ENCODE results near the gene USP34.
"Not testable (repeated sequence)": the region's sequence is repeated elsewhere in the genome, so short reads cannot be mapped to it uniquely, and the experiment has no call there.

USP34 gene

DNA sequence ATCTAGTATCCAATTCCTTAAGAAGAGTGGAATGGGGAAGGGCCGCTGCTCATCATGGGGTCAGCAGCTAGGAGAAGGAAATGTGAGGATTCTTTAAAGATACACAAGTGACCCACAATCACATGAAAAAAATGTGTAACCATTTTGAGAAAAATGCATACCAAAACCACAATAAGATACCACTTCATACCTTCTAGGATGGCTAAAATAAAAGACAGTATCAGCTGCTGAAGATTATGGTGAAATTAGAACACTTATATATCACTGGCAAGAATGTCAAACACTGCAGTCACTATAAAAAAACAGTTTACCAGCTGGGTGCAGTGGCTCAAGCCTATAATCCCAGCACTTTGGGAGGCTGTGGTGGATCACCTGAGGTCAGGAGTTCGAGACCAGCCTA lies 241.0 kb downstream of the USP34 start:
- Histone ChIP-seq H3K27me3 (ENCODE audit: control insufficient read depth, insufficient read depth, low read length) (no peaks in the 10 kb centered on the region), H3K4me1 (ENCODE audit: control insufficient read depth, insufficient read depth, low read length) (peaks cover 18% of the 10 kb centered on the region), H3K9me3 (replicated peaks; ENCODE audit: low read length) (no peaks in the 10 kb centered on the region), H3K9ac (ENCODE audit: low read depth, low read length) (no peak overlapping the region), H3K4me3 (ENCODE audit: low read length) (no peak overlapping the region), H3K4me2 (ENCODE audit: low read length) (no peak overlapping the region), H3K36me3 (ENCODE audit: insufficient read depth, low read length) (peaks cover 62% of the 10 kb centered on the region)

- Histone ChIP-seq H3K27me3 (ENCODE audit: control insufficient read depth, insufficient read depth, low read length) (no peaks in the 10 kb centered on the region), H3K36me3 (ENCODE audit: insufficient read depth, low read length) (peaks cover 54% of the 10 kb centered on the region), H3K9me3 (replicated peaks; ENCODE audit: low read length) (no peaks in the 10 kb centered on the region), H3K4me1 (ENCODE audit: control insufficient read depth, insufficient read depth, low read length) (peaks cover 48% of the 10 kb centered on the region), H3K4me2 (ENCODE audit: low read length) (no peak overlapping the region), H3K4me3 (ENCODE audit: low read length) (no peak overlapping the region), H3K9ac (ENCODE audit: low read depth, low read length) (no peak overlapping the region)
Measured at GRCh38 chr2:61222567-61222966, 248.3 kb downstream of the USP34 start.

GRCh38 chr2:61221819-61222218 lies 249.1 kb downstream of the USP34 start:
- Histone ChIP-seq H3K27me3 (ENCODE audit: control insufficient read depth, insufficient read depth, low read length) (no peaks in the 10 kb centered on the region), H3K4me3 (ENCODE audit: low read length) (no peak overlapping the region), H3K9me3 (replicated peaks; ENCODE audit: low read length) (no peaks in the 10 kb centered on the region), H3K4me1 (ENCODE audit: control insufficient read depth, insufficient read depth, low read length) (peaks cover 42% of the 10 kb centered on the region), H3K36me3 (ENCODE audit: insufficient read depth, low read length) (peaks cover 50% of the 10 kb centered on the region), H3K4me2 (ENCODE audit: low read length) (no peak overlapping the region), H3K9ac (ENCODE audit: low read depth, low read length) (no peak overlapping the region)

DNA sequence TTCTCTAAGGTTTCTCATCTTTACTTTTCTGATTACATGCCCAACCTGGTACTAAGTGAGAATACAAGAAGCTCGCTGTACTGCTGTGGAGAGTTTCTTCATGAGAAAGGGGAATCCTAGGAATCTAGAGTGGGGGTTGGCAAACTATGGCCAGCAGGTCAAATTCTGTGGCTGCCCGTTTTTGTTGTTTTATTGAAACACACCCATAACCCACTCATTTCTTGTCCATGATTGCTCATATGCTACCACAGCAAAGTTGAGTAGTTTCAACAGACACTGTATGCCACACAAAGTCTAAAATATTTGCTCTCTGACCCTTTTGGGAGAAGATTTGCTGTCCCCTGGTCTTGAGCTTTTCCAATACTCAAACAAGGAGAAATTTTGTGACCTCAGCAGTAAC lies 250.1 kb downstream of the USP34 start:
- peaks cover 45% of the 10 kb centered on the region for H3K36me3 ChIP-seq (ENCODE audit: insufficient read depth, low read length)
- no peaks in the 10 kb centered on the region for H3K27me3 ChIP-seq (ENCODE audit: control insufficient read depth, insufficient read depth, low read length)
- H3K9me3 ChIP-seq (replicated peaks; ENCODE audit: low read length), result no peaks in the 10 kb centered on the region
- H3K4me1 ChIP-seq (ENCODE audit: control insufficient read depth, insufficient read depth, low read length), result peaks cover 34% of the 10 kb centered on the region
- peak overlapping the region; percentile 41 for H3K9ac ChIP-seq (ENCODE audit: low read depth, low read length)
- peak overlapping the region; percentile 66 for H3K4me2 ChIP-seq (ENCODE audit: low read length)
- no peak overlapping the region for H3K4me3 ChIP-seq (ENCODE audit: low read length)

DNA sequence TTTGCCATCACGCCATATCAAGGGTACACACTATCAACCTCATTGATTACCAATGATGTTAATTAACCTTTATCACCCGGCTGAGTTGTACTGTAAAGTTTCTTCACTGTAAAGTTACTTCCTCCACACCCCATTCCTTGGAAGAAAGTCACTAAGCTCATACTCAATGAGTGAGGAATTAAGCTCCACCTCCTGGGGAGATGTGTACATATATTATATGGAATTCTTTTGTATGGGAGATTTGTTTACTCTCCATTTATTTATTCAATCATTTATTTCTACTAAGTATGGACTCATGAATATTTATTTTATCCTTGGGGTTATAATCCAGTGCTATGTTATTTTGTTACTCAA lies 252.1 kb downstream of the USP34 start:
- Histone ChIP-seq H3K9ac (ENCODE audit: low read depth, low read length) (no peak overlapping the region), H3K4me3 (ENCODE audit: low read length) (no peak overlapping the region), H3K27me3 (ENCODE audit: control insufficient read depth, insufficient read depth, low read length) (no peaks in the 10 kb centered on the region), H3K9me3 (replicated peaks; ENCODE audit: low read length) (no peaks in the 10 kb centered on the region), H3K36me3 (ENCODE audit: insufficient read depth, low read length) (peaks cover 45% of the 10 kb centered on the region), H3K4me1 (ENCODE audit: control insufficient read depth, insufficient read depth, low read length) (peaks cover 34% of the 10 kb centered on the region), H3K4me2 (ENCODE audit: low read length) (no peak overlapping the region)

DNA sequence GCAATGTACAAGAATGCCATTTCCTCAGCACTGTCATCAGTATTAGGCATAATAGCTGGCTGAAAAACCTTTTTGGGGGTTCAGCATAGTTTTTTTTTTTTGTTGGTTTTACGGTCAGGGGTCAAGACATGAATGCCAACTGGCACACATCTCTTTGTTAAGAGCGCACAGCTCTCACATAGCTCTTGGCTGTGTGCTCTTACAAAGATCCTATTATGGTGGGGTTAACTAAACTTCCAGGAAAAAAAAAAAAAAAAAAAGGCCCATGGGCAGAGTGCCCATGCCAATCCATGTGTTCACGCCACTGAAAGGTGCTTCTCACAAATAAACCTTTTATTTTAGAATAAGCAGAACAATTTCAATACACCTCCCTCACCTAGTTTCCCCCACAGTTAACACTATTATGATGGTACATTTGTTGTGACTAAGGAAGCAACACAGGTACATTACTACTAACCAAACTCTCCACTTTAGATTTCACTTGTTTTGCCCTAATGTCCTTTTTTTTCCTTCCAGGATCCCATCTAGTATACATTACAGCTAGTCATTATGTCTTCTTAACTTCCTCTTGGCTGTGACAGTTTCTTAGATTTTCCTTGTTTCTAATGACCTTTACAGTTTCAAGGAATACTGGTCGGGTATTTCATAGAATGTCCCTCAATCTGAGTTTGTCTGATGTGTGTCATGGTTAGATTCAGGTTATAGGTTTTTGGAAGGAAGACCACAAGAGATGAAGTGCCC lies 252.6 kb downstream of the USP34 start:
- Histone ChIP-seq H3K4me1 (ENCODE audit: control insufficient read depth, insufficient read depth, low read length) (peaks cover 34% of the 10 kb centered on the region), H3K36me3 (ENCODE audit: insufficient read depth, low read length) (peaks cover 47% of the 10 kb centered on the region), H3K27me3 (ENCODE audit: control insufficient read depth, insufficient read depth, low read length) (no peaks in the 10 kb centered on the region), H3K4me2 (ENCODE audit: low read length) (no peak overlapping the region), H3K9ac (ENCODE audit: low read depth, low read length) (no peak overlapping the region), H3K4me3 (ENCODE audit: low read length) (no peak overlapping the region), H3K9me3 (replicated peaks; ENCODE audit: low read length) (no peaks in the 10 kb centered on the region)

GRCh38 chr2:61214171-61214570 lies 256.7 kb downstream of the USP34 start:
- peaks cover 24% of the 10 kb centered on the region for H3K4me1 ChIP-seq (ENCODE audit: control insufficient read depth, insufficient read depth, low read length)
- H3K4me2 ChIP-seq (ENCODE audit: low read length), result no peak overlapping the region
- H3K9me3 ChIP-seq (replicated peaks; ENCODE audit: low read length), result no peaks in the 10 kb centered on the region
- H3K4me3 ChIP-seq (ENCODE audit: low read length), result no peak overlapping the region
- H3K36me3 ChIP-seq (ENCODE audit: insufficient read depth, low read length), result peaks cover 44% of the 10 kb centered on the region
- no peak overlapping the region for H3K9ac ChIP-seq (ENCODE audit: low read depth, low read length)
- no peaks in the 10 kb centered on the region for H3K27me3 ChIP-seq (ENCODE audit: control insufficient read depth, insufficient read depth, low read length)

DNA sequence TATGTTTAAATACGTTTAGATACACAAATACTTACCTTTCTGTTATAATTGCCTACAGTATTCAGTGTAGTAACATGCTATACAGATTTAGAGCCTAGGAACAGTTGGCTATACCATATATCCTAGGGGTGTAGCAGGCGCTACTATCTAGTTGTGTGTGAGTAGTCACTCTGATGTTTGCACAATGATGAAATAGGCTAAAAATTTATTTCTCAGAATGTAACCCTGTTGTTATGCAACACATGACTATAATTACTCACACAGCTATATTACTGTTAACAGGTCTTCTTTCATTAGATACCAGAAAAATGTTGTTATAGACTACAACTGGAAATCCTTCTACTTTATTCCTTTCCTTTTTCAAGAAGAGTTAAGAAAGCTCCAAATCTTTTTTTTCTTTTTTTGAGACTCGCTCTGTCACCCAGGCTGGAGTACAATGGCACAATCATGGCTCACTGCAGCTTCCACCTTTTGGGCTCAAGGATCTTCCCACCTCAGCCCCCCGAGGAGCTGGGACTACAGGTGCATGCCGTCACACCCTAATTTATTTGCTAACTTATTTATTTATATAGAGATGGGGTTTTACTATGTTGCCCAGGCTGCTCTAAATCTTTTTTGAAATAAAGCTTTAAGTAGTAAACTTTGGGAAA lies 260.4 kb downstream of the USP34 start:
- Histone ChIP-seq H3K4me1 (ENCODE audit: control insufficient read depth, insufficient read depth, low read length) (peaks cover 19% of the 10 kb centered on the region), H3K4me3 (ENCODE audit: low read length) (no peak overlapping the region), H3K9me3 (replicated peaks; ENCODE audit: low read length) (no peaks in the 10 kb centered on the region), H3K36me3 (ENCODE audit: insufficient read depth, low read length) (peaks cover 64% of the 10 kb centered on the region), H3K4me2 (ENCODE audit: low read length) (peak overlapping the region; percentile 55), H3K9ac (ENCODE audit: low read depth, low read length) (no peak overlapping the region), H3K27me3 (ENCODE audit: control insufficient read depth, insufficient read depth, low read length) (no peaks in the 10 kb centered on the region)

DNA sequence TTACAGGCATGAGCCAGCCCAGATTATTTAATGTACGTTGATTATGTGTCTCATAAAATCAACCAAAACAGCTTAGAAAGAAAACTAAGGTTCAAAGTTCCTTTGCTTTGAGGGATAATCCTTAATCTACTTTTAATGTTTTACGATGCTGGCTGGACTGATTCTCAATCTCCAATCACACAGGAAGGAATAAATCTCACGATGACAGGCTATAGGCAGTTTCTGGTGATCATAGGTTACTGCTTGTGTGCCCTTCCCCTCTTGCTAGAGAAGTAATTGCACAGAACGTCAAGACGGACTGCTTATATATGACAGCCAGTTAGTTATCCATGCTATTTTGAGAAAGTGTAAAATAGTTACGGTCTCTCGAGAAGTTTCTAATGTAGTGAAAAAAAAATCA lies 265.8 kb downstream of the USP34 start:
- H3K4me2 ChIP-seq (ENCODE audit: low read length), result no peak overlapping the region
- no peaks in the 10 kb centered on the region for H3K27me3 ChIP-seq (ENCODE audit: control insufficient read depth, insufficient read depth, low read length)
- H3K9ac ChIP-seq (ENCODE audit: low read depth, low read length), result no peak overlapping the region
- H3K9me3 ChIP-seq (replicated peaks; ENCODE audit: low read length), result no peaks in the 10 kb centered on the region
- peaks cover 85% of the 10 kb centered on the region for H3K36me3 ChIP-seq (ENCODE audit: insufficient read depth, low read length)
- H3K4me3 ChIP-seq (ENCODE audit: low read length), result no peak overlapping the region
- peaks cover 9% of the 10 kb centered on the region for H3K4me1 ChIP-seq (ENCODE audit: control insufficient read depth, insufficient read depth, low read length)

DNA sequence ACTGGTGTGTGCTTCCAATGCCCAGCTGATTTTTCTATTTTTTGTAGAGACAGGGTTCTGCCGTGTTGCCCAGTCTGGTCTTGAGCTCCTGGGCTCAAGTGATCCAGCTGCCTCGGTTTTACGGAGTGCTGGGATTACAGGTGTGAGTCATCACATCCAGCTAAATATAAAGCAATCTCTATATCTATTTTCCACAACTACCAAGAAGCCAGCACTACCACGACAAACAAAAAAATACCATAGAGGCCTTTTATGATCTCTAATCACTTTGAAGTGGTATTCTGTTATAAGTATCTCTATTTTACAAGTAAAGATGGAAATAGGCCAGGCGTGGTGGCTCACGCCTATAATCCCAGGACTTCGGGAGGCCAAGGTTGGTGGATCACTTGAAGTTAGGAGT lies 274.2 kb downstream of the USP34 start:
- H3K9ac ChIP-seq (ENCODE audit: low read depth, low read length), result no peak overlapping the region
- H3K4me1 ChIP-seq (ENCODE audit: control insufficient read depth, insufficient read depth, low read length), result no peaks in the 10 kb centered on the region
- H3K4me3 ChIP-seq (ENCODE audit: low read length), result no peak overlapping the region
- H3K36me3 ChIP-seq (ENCODE audit: insufficient read depth, low read length), result peaks cover 44% of the 10 kb centered on the region
- H3K9me3 ChIP-seq (replicated peaks; ENCODE audit: low read length), result no peaks in the 10 kb centered on the region
- H3K27me3 ChIP-seq (ENCODE audit: control insufficient read depth, insufficient read depth, low read length), result no peaks in the 10 kb centered on the region
- H3K4me2 ChIP-seq (ENCODE audit: low read length), result no peak overlapping the region

- H3K9me3 ChIP-seq (replicated peaks; ENCODE audit: low read length); H3K27me3 ChIP-seq (ENCODE audit: control insufficient read depth, insufficient read depth, low read length); H3K4me2 ChIP-seq (ENCODE audit: low read length); H3K4me1 ChIP-seq (ENCODE audit: control insufficient read depth, insufficient read depth, low read length); H3K9ac ChIP-seq (ENCODE audit: low read depth, low read length); H3K4me3 ChIP-seq (ENCODE audit: low read length): not testable (repeated sequence)
- H3K36me3 ChIP-seq (ENCODE audit: insufficient read depth, low read length), result peaks cover 47% of the 10 kb centered on the region
Measured at GRCh38 chr2:61194646-61195045, 276.2 kb downstream of the USP34 start.

All from skeletal muscle satellite cell (primary cell).